DLD1 (cell line): ENCODE measurements around the gene COX7A1.

Source experiments
- in situ Hi-C: cut with HindIII; loops from 2 replicates; pipeline ENCODE4 v1.10.0; 2017; ENCODE audit warnings: low sequenced_read_pairs

Gene COX7A1

GRCh38 chr19:36113894-36114720 is 38.1 kb downstream of the COX7A1 start:
- in situ Hi-C loops, result no loop called here

GRCh38 chr19:36113425-36113824 is 38.8 kb downstream of the COX7A1 start:
- in situ Hi-C loops, result no loop called here

- in situ Hi-C loops, result no loop called here
These were observed 39.6 kb downstream of the COX7A1 start for GRCh38 chr19:36112678-36113077.

GRCh38 chr19:36111200-36111539 is 41.1 kb downstream of the COX7A1 start:
- in situ Hi-C loops, result no loop called here

GRCh38 chr19:36110487-36111199 is 41.6 kb downstream of the COX7A1 start, which contains the start of gene OVOL3:
Gene OVOL3 (plus strand): TSS chr19:36111143. CDS start chr19:36111203, 60 bp downstream.
- in situ Hi-C loops, result no loop called here

GRCh38 chr19:36108684-36109083 is 43.6 kb downstream of the COX7A1 start:
- in situ Hi-C loops, result no loop called here

GRCh38 chr19:36106991-36107390 is 45.3 kb downstream of the COX7A1 start:
- in situ Hi-C loops, result no loop called here

- in situ Hi-C loops, result no loop called here
These were observed 45.8 kb downstream of the COX7A1 start for GRCh38 chr19:36106441-36106840.

- in situ Hi-C loops, result no loop called here
These were observed 48.2 kb downstream of the COX7A1 start for GRCh38 chr19:36103842-36104552.

- in situ Hi-C loops, result no loop called here
These were observed 49.1 kb downstream of the COX7A1 start for GRCh38 chr19:36103040-36103626.

GRCh38 chr19:36101550-36102327 is 50.5 kb downstream of the COX7A1 start:
- in situ Hi-C loops, result no loop called here
